ENCODE data around the gene HOXA9.

The HOXA9 gene

GRCh38 chr7:27200761-27201579 lies 35.6 kb upstream of the HOXA9 start:
- DNase-seq (ENCODE audit: low read depth in 2 of 2), result no peak

- no peak for DNase-seq (ENCODE audit: low read depth in 2 of 2)
Observed at GRCh38 chr7:27199849-27200760, 34.8 kb upstream of the HOXA9 start, which contains the start of gene HOXA13. Gene HOXA13 (minus strand): TSS chr7:27200091. CDS start chr7:27200077, 14 bp downstream.

GRCh38 chr7:27198871-27199801 lies 33.8 kb upstream of the HOXA9 start:
- no peak for DNase-seq (ENCODE audit: low read depth in 2 of 2)

- DNase-seq (ENCODE audit: low read depth in 2 of 2), result no peak
Observed at GRCh38 chr7:27198138-27198841, 33.0 kb upstream of the HOXA9 start.

GRCh38 chr7:27197137-27198042 lies 32.1 kb upstream of the HOXA9 start:
- no peak for DNase-seq (ENCODE audit: low read depth in 2 of 2)

- peak; percentile 80 to 83 for DNase-seq (ENCODE audit: low read depth in 2 of 2)
Observed at GRCh38 chr7:27196287-27196767, 31.0 kb upstream of the HOXA9 start.

- no peak for DNase-seq (ENCODE audit: low read depth in 2 of 2)
Observed at GRCh38 chr7:27194686-27195379, 29.5 kb upstream of the HOXA9 start.

- no peak for DNase-seq (ENCODE audit: low read depth in 2 of 2)
Observed at GRCh38 chr7:27194002-27194352, 28.6 kb upstream of the HOXA9 start.

GRCh38 chr7:27193335-27194001 lies 28.1 kb upstream of the HOXA9 start:
- no peak for DNase-seq (ENCODE audit: low read depth in 2 of 2)

GRCh38 chr7:27192546-27193334 lies 27.4 kb upstream of the HOXA9 start:
- DNase-seq (ENCODE audit: low read depth in 2 of 2), result no peak

GRCh38 chr7:27191833-27192545 lies 26.7 kb upstream of the HOXA9 start:
- no peak for DNase-seq (ENCODE audit: low read depth in 2 of 2)

GRCh38 chr7:27191161-27191731 lies 25.9 kb upstream of the HOXA9 start:
- DNase-seq (ENCODE audit: low read depth in 2 of 2), result no peak

- no peak for DNase-seq (ENCODE audit: low read depth in 2 of 2)
Observed at GRCh38 chr7:27189997-27190748, 24.8 kb upstream of the HOXA9 start.

GRCh38 chr7:27189295-27189996 lies 24.1 kb upstream of the HOXA9 start:
- no peak for DNase-seq (ENCODE audit: low read depth in 2 of 2)
